LNCAP (cell line): ENCODE results near the gene CD53.

Source experiments
- TF ChIP-seq, protein P1 (sequence below): fragments of 450-650 bp; IDR thresholded peaks from 2 replicates; pipeline ENCODE4 v1.5.1; 2017; ENCODE audit warnings: mild to moderate bottlenecking

CD53 gene

DNA sequence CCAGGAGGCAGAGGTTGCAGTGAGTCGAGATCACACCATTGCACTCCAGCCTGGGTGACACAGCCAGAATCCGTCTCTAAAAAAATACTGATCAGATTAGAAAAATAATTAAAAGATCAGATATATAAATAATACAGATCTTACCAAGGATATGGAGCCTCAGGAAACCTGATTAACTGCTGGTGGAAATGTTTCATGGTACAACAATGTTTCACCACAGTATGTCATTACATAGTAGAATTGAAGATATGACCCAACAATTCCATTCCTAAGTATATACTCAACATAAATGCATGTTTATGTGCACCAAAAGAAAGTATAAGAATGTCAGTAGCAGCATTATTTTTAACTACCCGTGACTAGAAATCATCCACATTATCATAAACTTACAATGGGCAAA, 41.7 kb downstream of the CD53 start:
- TF ChIP-seq, protein P1, sequence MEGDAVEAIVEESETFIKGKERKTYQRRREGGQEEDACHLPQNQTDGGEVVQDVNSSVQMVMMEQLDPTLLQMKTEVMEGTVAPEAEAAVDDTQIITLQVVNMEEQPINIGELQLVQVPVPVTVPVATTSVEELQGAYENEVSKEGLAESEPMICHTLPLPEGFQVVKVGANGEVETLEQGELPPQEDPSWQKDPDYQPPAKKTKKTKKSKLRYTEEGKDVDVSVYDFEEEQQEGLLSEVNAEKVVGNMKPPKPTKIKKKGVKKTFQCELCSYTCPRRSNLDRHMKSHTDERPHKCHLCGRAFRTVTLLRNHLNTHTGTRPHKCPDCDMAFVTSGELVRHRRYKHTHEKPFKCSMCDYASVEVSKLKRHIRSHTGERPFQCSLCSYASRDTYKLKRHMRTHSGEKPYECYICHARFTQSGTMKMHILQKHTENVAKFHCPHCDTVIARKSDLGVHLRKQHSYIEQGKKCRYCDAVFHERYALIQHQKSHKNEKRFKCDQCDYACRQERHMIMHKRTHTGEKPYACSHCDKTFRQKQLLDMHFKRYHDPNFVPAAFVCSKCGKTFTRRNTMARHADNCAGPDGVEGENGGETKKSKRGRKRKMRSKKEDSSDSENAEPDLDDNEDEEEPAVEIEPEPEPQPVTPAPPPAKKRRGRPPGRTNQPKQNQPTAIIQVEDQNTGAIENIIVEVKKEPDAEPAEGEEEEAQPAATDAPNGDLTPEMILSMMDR: no peak

DNA sequence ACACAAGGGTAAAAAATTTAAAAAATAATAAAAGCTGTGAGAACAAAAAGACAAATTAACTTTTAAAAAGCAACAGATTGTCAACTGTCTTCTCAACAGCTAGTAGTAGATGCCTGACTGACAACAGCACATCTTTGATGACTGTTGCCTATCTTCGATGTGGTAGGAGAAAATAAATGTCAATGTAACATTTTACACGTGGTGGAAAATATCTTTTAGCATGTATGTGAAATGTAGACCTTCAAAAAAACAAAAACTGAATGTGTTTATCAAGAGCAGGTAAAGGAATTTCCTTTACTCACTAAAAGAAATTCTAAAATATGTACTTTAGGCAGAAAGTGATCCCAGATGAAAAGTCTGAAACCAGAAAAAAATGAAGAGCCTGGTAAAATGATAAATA, 42.9 kb downstream of the CD53 start:
- TF ChIP-seq, protein P1: no peak

DNA sequence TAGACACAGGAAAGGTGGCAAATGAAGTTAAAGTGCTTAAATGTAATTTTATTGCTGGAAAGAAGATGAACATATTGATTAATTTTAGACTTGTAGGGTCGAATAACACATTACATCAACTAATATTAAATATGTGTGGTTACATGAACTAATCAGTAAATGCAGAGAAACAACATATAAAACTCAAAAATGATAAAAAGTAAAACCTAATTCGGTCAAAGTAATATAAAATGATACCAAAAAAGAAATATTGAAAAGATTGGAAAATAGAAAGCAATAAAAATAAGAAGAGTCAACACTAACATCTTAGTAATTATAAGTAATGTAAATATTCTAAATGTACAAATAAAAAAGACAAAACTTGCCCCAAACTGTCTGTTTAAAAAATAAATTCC, 43.3 kb downstream of the CD53 start:
- TF ChIP-seq, protein P1: no peak

DNA sequence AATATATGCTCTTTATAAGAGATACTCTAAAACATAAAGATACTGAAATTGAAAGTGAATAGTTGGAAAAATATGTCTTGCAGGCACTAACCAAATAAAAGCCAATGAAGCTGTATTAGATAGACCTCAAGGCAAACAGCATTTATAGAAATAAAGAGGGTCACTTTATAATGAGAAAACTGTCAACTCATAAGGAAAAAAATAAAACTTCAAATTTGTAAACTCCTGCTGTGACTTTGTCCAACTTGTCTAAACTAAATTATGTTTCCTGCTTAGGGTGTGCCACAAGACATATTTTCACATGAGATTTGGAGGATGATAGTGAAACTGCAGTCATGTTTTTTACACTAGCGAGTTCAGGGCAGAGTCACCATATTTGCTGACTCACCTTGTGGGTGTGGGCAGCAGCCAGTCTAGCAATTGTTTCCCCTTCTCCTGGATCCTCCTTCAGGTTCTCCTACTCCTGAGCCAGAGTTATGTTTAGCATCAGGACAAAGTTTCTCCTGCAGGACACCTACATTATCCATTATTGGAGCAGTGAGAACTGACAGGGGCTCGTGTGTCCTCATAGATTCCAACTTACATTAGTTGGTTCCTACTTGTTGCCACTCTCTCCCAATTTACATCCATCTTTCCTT, 43.8 kb downstream of the CD53 start:
- TF ChIP-seq, protein P1: no peak

DNA sequence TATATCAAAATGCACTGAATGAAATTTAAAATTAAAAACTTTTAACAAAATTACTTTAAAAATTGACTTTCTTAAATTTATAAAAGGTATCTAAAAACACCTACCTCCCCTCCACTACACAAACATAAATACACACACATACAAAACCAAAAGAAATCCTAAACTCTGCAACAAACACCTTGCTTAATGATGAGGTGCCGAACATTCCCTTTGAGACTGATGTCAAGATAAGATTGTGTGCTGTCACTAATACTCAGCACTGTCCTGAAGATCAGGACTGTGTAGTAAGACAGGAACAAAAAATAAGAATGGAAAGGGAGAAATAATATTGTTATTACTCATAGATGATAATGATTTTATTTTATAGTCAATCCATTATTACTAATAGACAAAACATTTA, 45.1 kb downstream of the CD53 start:
- TF ChIP-seq, protein P1: no peak

GRCh38 chr1:110921953-110922352, 49.0 kb downstream of the CD53 start:
- TF ChIP-seq, protein P1: no peak

DNA sequence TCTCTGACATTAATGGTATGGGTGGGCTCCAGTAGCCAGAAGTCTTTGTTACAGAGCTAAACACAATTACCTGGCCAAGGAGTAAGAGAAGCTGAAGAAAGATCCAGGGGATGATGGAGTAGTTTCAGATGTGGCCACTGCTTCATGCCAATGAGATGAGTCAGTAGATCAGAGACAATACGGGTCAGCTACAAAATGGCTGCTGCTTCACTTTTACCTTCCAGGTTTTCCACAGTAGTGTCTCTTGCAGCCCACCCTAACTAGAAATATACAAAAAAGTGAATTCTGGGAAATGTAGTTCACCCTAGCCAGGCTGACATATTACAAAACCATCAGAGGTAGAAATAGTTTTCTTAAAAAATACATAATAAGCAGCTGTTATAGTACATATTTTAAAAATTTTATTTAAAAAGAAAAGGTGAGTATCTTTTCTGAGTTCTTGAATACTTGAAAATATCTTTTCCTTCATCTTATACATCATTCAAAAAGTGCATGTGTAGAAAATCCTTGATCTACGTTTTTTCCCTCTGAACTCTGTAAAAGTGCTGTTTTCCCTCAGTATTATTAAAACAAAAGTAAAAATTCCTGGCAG, 54.6 kb downstream of the CD53 start:
- TF ChIP-seq, protein P1: no peak
